ENCODE data around the gene GRB14.
"Not testable (repeated sequence)": the region's sequence is repeated elsewhere in the genome, so short reads cannot be mapped to it uniquely, and the experiment has no call there.

GRB14 gene

DNA sequence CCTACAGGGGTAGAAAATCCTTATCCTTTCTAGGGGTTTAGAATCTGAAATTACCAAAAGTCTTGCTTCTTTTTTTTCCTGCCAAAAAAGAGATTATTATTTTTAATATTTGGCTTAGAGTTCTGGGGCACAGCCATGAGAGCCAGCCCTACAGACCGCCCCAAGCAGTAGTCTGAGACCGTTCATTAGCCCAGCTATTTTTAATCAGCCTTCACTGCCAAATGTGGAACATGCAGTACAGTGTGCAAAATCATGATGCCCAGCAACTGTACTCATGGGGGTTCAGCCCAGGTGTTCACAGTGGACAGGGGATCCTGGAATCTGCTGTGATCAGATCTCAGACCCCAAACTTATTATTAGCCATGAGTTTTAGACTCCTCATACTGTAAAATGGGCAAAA, 60.4 kb downstream of the GRB14 start:
- H3K4me3 ChIP-seq (ENCODE audit: low read depth, low read length): no peak overlapping the region
- TF ChIP-seq CTCF (IDR thresholded peaks at IDR 0.05; ENCODE audit: insufficient read depth, low read length, missing control alignments): no peak
- DNase-seq (ENCODE audit: low read depth, low spot score): no peak
- ChIA-PET POLR2A (no interaction called here), CTCF (interaction anchor here (0.9 to 6.7 kb wide), 49 partner anchors 8 to 1406 kb away, joined by 3 to 125 read pairs (median 6); no protein-coding TSS in a partner anchor)

DNA sequence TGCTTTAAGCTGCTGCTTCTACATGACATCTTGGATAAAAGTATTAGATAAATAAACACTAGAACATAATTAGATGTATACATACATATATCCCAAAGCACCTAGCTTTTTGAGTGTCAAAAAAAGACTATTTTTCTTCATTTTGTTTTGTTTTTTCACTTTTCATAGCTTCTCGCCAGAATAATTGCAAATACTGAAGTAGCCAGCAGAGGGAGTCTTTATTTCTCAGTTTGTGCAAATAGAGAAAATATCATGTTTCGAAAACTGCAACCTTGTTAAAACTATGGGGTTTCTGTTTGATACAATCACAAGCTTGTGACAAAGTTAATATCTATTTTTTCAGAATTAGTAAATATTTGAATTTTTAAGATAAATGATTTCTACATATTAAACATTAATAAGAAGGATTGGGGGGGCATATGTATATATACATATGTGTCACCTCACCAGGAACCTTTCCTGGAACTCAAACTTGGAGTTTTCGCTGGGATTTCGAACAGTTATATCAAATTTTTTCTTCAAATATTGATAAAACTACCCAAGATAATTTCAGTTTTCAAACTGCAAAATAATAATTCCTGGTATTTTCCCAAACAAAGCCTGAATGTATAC, 61.0 kb downstream of the GRB14 start:
- no peak overlapping the region for H3K4me3 ChIP-seq (ENCODE audit: low read depth, low read length)
- DNase-seq (ENCODE audit: low read depth, low spot score): no peak
- peak; percentile 52 for TF ChIP-seq CTCF (IDR thresholded peaks at IDR 0.05; ENCODE audit: insufficient read depth, low read length, missing control alignments)
- POLR2A ChIA-PET: no interaction called here
- CTCF ChIA-PET: interaction anchor here (0.6 to 6.7 kb wide), 54 partner anchors 9 to 1406 kb away, joined by 3 to 125 read pairs (median 5); no protein-coding TSS in a partner anchor

GRCh38 chr2:164558450-164558849, 62.8 kb downstream of the GRB14 start:
- DNase-seq (ENCODE audit: low read depth, low spot score): no peak
- no peak for TF ChIP-seq CTCF (IDR thresholded peaks at IDR 0.05; ENCODE audit: insufficient read depth, low read length, missing control alignments)
- ChIA-PET POLR2A (no interaction called here), CTCF (interaction anchor here (1.7 to 6.7 kb wide), 2 partner anchors 10 to 157 kb away, joined by 6 to 125 read pairs; no protein-coding TSS in a partner anchor)
- no peak overlapping the region for H3K4me3 ChIP-seq (ENCODE audit: low read depth, low read length)

- no peak for TF ChIP-seq CTCF (IDR thresholded peaks at IDR 0.05; ENCODE audit: insufficient read depth, low read length, missing control alignments)
- DNase-seq (ENCODE audit: low read depth, low spot score): no peak
- CTCF ChIA-PET: interaction anchor here (0.5 to 0.9 kb wide), 2 partner anchors 15 to 17 kb away, joined by 3 read pairs; no protein-coding TSS in a partner anchor
- POLR2A ChIA-PET: no interaction called here
- H3K4me3 ChIP-seq (ENCODE audit: low read depth, low read length): no peak overlapping the region
Observed at GRCh38 chr2:164554487-164554886, 66.8 kb downstream of the GRB14 start.

DNA sequence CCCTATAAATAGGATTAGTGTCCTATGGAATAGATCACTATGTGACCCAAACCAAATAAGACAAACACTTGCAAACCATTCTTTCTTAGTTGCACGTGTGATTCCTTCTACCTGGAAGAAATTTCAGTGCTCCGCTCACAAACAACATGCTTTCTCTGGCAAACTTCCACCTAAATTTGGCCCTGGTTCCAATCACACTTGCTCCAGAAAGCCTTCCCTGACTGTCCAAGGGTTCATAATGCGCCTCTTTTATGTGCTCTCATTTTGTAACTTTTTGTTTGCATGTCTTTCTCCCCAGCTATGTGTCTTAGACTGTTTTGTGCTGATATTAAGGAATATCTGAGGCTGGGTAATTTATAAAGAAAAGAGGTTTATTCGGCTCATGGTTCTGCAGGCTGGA, 69.8 kb downstream of the GRB14 start:
- ChIA-PET POLR2A (no interaction called here), CTCF (interaction anchor here (4.2 kb wide), 1 partner anchor 9 kb away, joined by 29 read pairs; no protein-coding TSS in a partner anchor)
- DNase-seq (ENCODE audit: low read depth, low spot score): no peak
- no peak for TF ChIP-seq CTCF (IDR thresholded peaks at IDR 0.05; ENCODE audit: insufficient read depth, low read length, missing control alignments)
- H3K4me3 ChIP-seq (ENCODE audit: low read depth, low read length): no peak overlapping the region

DNA sequence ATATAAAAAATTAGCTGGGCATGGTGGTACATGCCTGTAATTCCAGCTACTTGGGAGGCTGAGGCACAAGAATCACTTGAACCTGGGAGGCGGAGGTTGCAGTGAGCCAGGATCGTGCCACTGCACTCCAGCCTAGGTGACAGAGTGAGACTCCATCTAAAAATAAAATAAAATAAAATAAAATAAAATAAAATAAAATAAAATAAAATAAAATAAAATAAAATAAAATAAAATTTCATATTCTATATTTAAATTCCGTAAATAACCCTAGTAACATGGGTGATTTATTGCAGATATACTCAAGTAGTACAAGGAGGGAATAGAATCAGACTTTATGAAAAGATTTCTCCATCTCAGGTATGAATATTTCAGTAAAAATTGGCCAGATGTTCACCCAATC, 71.6 kb downstream of the GRB14 start:
- H3K4me3 ChIP-seq (ENCODE audit: low read depth, low read length); DNase-seq (ENCODE audit: low read depth, low spot score); POLR2A ChIA-PET: not testable (repeated sequence)
- CTCF ChIA-PET: interaction anchor here (0.7 to 4.2 kb wide), 2 partner anchors 11 to 13 kb away, joined by 3 to 29 read pairs; no protein-coding TSS in a partner anchor

GRCh38 chr2:164545484-164545883, 75.8 kb downstream of the GRB14 start:
- CTCF ChIA-PET: interaction anchor here (2.1 to 2.4 kb wide), 2 partner anchors 15 to 175 kb away, joined by 4 to 24 read pairs; no protein-coding TSS in a partner anchor
- POLR2A ChIA-PET: no interaction called here

More at GRCh38 chr2:164545484-164545883, 75.8 kb downstream of the GRB14 start:
- DNase-seq (ENCODE audit: low read depth, low spot score): no peak
- TF ChIP-seq CTCF (IDR thresholded peaks at IDR 0.05; ENCODE audit: insufficient read depth, low read length, missing control alignments): no peak
- no peak overlapping the region for H3K4me3 ChIP-seq (ENCODE audit: low read depth, low read length)
